Head of caudate nucleus (tissue), 42 donors: ENCODE measurements around the gene CBX5.
"Not testable (repeated sequence)": the region's sequence is repeated elsewhere in the genome, so short reads cannot be mapped to it uniquely, and the experiment has no call there.

Experiments
- DNase-seq, 42 donors: peaks; one replicate each; pipeline versions ENCODE4 v3.0.0 to v3.0.0-alpha.2; 2020 to 2021; ENCODE audit warnings: mixed read lengths in 7 of 42
- intact Hi-C: fragments of 100-400 bp; cut with DNase I; formaldehyde crosslinking; loops from one replicate; pipeline ENCODE4 v1.15.0; 2022

Gene CBX5

GRCh38 chr12:54296393-54297099 lies 16.6 kb upstream of the CBX5 start:
- no peak for DNase-seq
- intact Hi-C loops = no loop called here

DNA sequence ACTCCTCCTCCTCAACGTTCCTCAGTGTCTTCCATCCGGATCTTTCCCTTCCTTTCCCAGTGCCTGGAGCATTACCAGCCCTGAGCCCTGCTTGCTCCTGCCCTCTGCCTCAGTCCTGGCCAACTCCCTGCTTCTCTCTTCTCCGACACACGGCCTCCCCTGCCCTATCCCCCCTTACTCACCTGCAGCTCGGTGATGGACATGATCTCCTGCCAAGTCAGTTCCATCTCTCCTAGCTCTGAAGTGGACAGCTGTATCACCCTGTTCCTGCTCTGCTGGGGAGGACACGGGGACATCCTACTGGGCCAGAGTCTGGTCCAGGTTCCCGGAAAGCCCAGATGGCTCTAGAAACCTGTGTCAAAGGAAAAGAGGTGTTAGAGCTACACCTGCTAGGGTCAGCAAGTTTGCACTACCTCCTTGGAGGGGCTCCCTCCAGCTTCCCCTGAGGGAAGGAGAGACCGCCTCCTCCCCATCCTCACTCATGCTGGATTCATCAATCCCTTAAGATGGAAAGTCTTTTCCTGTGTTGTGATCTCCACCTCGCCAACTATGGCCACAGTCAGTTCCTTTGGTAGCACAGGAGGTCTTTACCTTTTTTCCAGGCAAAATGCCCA lies 15.1 kb upstream of the CBX5 start:
- intact Hi-C loops = no loop called here
- DNase-seq = peak in 3 of 42 donors; percentile 4 to 12 (median 8)

GRCh38 chr12:54294152-54294952 lies 14.4 kb upstream of the CBX5 start:
- intact Hi-C loops = no loop called here
- DNase-seq = peak in 41 of 42 donors; percentile 37 to 87 (median 68)

DNA sequence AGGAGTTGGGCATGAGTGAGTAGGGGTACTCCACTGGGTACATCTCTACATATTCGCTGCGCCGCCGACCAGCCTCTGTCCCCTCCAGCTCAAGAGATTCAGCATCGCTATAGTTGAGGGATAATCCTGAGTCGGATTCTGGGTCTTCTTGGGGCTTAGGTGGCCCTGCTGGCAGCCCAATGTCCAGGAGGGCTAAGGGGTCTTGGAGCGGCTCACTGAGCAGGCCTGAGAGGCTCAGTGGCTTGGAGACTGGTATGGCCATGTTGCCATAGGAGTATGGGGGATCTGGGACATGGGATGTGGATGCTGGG lies 13.0 kb upstream of the CBX5 start:
- DNase-seq = no peak
- intact Hi-C loops = no loop called here

- intact Hi-C loops = no loop called here
These were observed 12.4 kb upstream of the CBX5 start for GRCh38 chr12:54292083-54292930.

GRCh38 chr12:54287261-54288157 lies 7.6 kb upstream of the CBX5 start:
- intact Hi-C loops = no loop called here
- peak in 1 of 42 donors; percentile 12 for DNase-seq

More at GRCh38 chr12:54292083-54292930, 12.4 kb upstream of the CBX5 start:
- DNase-seq = peak in 1 of 42 donors; percentile 30

DNA sequence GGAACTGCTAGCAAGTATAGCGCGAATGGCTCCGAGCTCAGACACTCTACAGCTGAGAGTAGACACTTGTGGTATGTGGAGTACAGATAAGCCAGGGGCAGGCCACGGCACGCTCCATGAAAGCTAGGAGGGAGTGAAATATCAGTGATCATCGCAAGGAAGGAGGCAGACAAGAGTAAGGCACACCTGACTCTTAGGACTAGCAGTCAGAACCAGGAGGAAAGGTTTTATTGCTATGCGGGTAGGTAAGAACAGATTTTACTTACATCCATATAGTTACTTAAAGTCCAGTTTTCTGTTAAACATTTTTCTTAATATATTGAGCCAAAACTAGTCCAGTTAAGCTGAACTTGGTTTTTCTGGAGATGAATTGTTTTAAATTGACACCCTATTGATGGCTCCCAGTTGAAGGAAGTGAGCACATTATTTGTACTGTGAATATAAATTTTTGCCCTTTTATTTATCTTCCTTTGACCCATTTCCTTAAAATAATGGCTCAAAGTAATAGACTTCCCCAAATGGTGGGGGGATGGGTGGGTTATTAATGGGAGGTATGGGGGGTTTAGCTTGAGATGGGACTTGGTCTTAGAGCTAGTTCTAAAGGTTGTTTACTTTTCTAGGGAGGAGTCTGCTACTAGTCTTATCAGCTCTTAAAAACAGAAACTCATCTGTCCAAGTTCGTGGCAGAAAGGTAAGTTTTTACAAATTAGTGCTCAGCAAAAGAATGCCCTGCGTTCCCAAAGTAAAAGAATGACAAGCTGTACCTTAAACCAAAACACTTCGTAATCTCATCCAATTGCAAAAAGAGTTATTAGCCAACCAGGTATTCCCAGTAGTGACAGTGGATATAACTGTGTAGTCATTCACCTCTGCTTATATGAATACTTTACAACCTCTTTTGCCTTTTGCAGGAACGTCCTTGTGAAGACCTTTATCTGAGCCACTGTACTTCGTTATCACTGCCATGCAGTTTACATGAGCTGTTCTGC lies 6.4 kb upstream of the CBX5 start:
- peak in 1 of 42 donors; percentile 21 for DNase-seq
- intact Hi-C loops = no loop called here

- intact Hi-C loops = no loop called here
These were observed 5.5 kb upstream of the CBX5 start for GRCh38 chr12:54285150-54286041.

GRCh38 chr12:54284070-54284780 lies 4.3 kb upstream of the CBX5 start:
- intact Hi-C loops = loop anchor here (5.0 kb wide), 1 partner anchor 43 kb away; the partner anchor contains the start of gene COPZ1
- not testable (repeated sequence) for DNase-seq

More at GRCh38 chr12:54285150-54286041, 5.5 kb upstream of the CBX5 start:
- no peak for DNase-seq

GRCh38 chr12:54282949-54283593 lies 3.1 kb upstream of the CBX5 start:
- DNase-seq = no peak

GRCh38 chr12:54281694-54282093 lies 1.8 kb upstream of the CBX5 start:
- intact Hi-C loops = loop anchor here (5.0 kb wide), 1 partner anchor 46 kb away; the partner anchor contains the start of gene COPZ1
- not testable (repeated sequence) for DNase-seq

More at GRCh38 chr12:54282949-54283593, 3.1 kb upstream of the CBX5 start:
- intact Hi-C loops = loop anchor here (5.0 kb wide), 1 partner anchor 44 kb away; the partner anchor contains the start of gene COPZ1

DNA sequence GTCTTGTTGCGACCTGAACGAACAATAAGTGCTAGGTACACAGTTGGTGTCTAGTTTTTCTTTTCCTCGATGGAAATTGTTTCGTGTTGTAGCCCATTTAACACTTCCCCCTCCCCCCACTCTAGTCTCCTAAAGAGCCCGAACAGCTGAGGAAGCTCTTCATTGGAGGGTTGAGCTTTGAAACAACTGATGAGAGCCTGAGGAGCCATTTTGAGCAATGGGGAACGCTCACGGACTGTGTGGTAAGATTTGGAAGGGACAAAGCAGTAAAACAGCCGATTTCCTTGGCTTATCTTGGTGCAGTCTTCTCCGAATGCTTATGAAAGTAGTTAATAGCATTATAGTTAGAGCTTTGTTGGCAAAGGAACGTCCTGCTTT lies 1.3 kb upstream of the CBX5 start:
- not testable (repeated sequence) for DNase-seq
- intact Hi-C loops = loop anchor here (5.0 kb wide), 1 partner anchor 46 kb away; the partner anchor contains the start of gene COPZ1

- DNase-seq = peak; percentile 90 to 99 (median 98)
- intact Hi-C loops = loop anchor here (1.0 to 5.0 kb wide), 2 partner anchors 47 to 79 kb away; partner anchors contain the start of gene COPZ1
These were observed 742 bp upstream of the CBX5 start, which contains the start of gene HNRNPA1 for GRCh38 chr12:54280468-54281260. HNRNPA1 (plus strand) TSS chr12:54280726; CDS start chr12:54280808, 82 bp downstream.
